Neutrophil (primary cell): ENCODE data around the gene TREML4.

Source experiments
- H3K27ac ChIP-seq: fragments of 200-600 bp; sonication (generic); 2 replicates; pipeline ENCODE4 v1.5.1; 2016; ENCODE audit warnings: mild to moderate bottlenecking, moderate library complexity
- H3K27me3 ChIP-seq: fragments of 200-600 bp; sonication (generic); 2 replicates; pipeline ENCODE4 v1.6.0; 2016; ENCODE audit warnings: mild to moderate bottlenecking
- H3K36me3 ChIP-seq: fragments of 200-600 bp; sonication (generic); 2 replicates; pipeline ENCODE4 v1.5.1; 2017
- H3K4me1 ChIP-seq, 2 experiments: fragments of 200-600 bp in 1 of 2; sonication (generic) in 1 of 2; 1 replicate in 1 of 2; 2 replicates in 1 of 2; pipeline versions ENCODE4 v1.5.1 to v1.6.1; 2013 to 2016; ENCODE audit warnings: low read depth in 1 of 2, low read length in 1 of 2, mild to moderate bottlenecking in 1 of 2, moderate library complexity in 1 of 2; ENCODE audit not compliant: control insufficient read depth in 1 of 2, insufficient read depth in 1 of 2
- H3K4me3 ChIP-seq, 2 experiments: fragments of 200-600 bp in 1 of 2; sonication (generic) in 1 of 2; 1 replicate in 1 of 2; 2 replicates in 1 of 2; pipeline ENCODE4 v1.5.1; 2013 to 2016; ENCODE audit warnings: low read depth in 1 of 2, low read length in 1 of 2, mild to moderate bottlenecking in 1 of 2, moderate library complexity in 1 of 2
- H3K9me3 ChIP-seq: fragments of 200-600 bp; sonication (generic); 2 replicates; pipeline ENCODE4 v1.5.1; 2016
- CTCF ChIP-seq: fragments of 200-600 bp; sonication (generic); IDR thresholded peaks from 2 replicates; pipeline ENCODE4 v1.5.1; 2016; ENCODE audit warnings: antibody characterized with exemption

The TREML4 gene

GRCh38 chr6:41228096-41228495 is at the start of gene TREML4:
TREML4 (plus strand) TSS chr6:41228349; CDS start chr6:41228428, 79 bp downstream.
- Histone ChIP-seq H3K9me3 (no peaks in the 10 kb centered on the region), H3K4me3 (peak within 1 kb of the TSS; percentile 57 to 70), H3K36me3 (no peaks in the 10 kb centered on the region), H3K4me1 (peaks cover 34 to 39% of the 10 kb centered on the region in 2 experiments), H3K27ac (peak within 1 kb of the TSS; percentile 90), H3K27me3 (no peaks in the 10 kb centered on the region)
- no peak for TF ChIP-seq CTCF

GRCh38 chr6:41179163-41179562 is 49.0 kb upstream of the TREML4 start:
- H3K36me3 ChIP-seq = no peaks in the 10 kb centered on the region
- H3K4me1 ChIP-seq = peaks cover 26% of the 10 kb centered on the region in 2 experiments
- H3K27me3 ChIP-seq = peaks cover 30% of the 10 kb centered on the region
- H3K9me3 ChIP-seq = no peaks in the 10 kb centered on the region
- no peak overlapping the region for H3K27ac ChIP-seq
- no peak for TF ChIP-seq CTCF
- no peak overlapping the region for H3K4me3 ChIP-seq

GRCh38 chr6:41181566-41181965 is 46.6 kb upstream of the TREML4 start:
- Histone ChIP-seq H3K27ac (peak overlapping the region; percentile 99), H3K9me3 (no peaks in the 10 kb centered on the region)
- TF ChIP-seq CTCF = no peak

GRCh38 chr6:41182069-41183034 is 45.8 kb upstream of the TREML4 start:
- H3K27me3 ChIP-seq = peaks cover under 1% of the 10 kb centered on the region
- TF ChIP-seq CTCF = peak; percentile 69
- peak overlapping the region in 1 of 2 experiments; percentile 37 for H3K4me3 ChIP-seq
- H3K4me1 ChIP-seq = peaks cover 50 to 57% of the 10 kb centered on the region in 2 experiments
- peak overlapping the region; percentile 99 for H3K27ac ChIP-seq
- no peaks in the 10 kb centered on the region for H3K9me3 ChIP-seq
- no peaks in the 10 kb centered on the region for H3K36me3 ChIP-seq

More at GRCh38 chr6:41181566-41181965, 46.6 kb upstream of the TREML4 start:
- Histone ChIP-seq H3K36me3 (no peaks in the 10 kb centered on the region), H3K27me3 (peaks cover 8% of the 10 kb centered on the region), H3K4me3 (no peak overlapping the region), H3K4me1 (peaks cover 44 to 50% of the 10 kb centered on the region in 2 experiments)

GRCh38 chr6:41184761-41185160 is 43.4 kb upstream of the TREML4 start:
- Histone ChIP-seq H3K9me3 (no peaks in the 10 kb centered on the region), H3K36me3 (no peaks in the 10 kb centered on the region), H3K4me1 (peaks cover 66 to 68% of the 10 kb centered on the region in 2 experiments), H3K27me3 (no peaks in the 10 kb centered on the region), H3K4me3 (no peak overlapping the region), H3K27ac (peak overlapping the region; percentile 99)
- no peak for TF ChIP-seq CTCF
